ENCODE measurements around the gene STAP2. TPM values are rescaled to one million over a fixed set of nuclear protein-coding genes. Genes with fewer than 3 reads are reported as not detected.

Gene STAP2
- total and polyA plus RNA-seq, 9 of the 15 experiments (the other 6 are each of a cell fraction or from before 2014, with no cell fraction given) = 1.2 to 9.8 (median 4.5) TPM

- 83% methylated on average over 13 of the region's 13 CpGs for WGBS (ENCODE audit: insufficient coverage, low coverage, missing lambda C conversion rate)
- peaks cover 69% of the 10 kb centered on the region; the same call in 2 of the 3 replicates for H3K36me3 ChIP-seq (ENCODE audit: control insufficient read depth, insufficient read depth, low read length)
- H3K9me3 ChIP-seq (replicated peaks; ENCODE audit: control insufficient read depth, insufficient read depth, low read depth, low read length) = no peaks in the 10 kb centered on the region
- ChIA-PET POLR2A (interaction anchor here (0.6 to 4.8 kb wide), 5 partner anchors 10 to 37 kb away, joined by 3 to 29 read pairs (median 6); no protein-coding TSS in a partner anchor), CTCF (ENCODE audit: low intra/inter-chr PET ratio) (no interaction called here)
- H4K20me1 ChIP-seq (replicated peaks; ENCODE audit: control insufficient read depth, insufficient read depth, low read length) = 0 out of 2 replicates have a peak, but pooled peaks cover 4% of the 10 kb centered on the region
- H3K4me1 ChIP-seq (replicated peaks in 1 of 2; ENCODE audit: control insufficient read depth in 2 of 2, insufficient read depth in 2 of 2, low read length in 2 of 2) = peaks cover 0 to 73% of the 10 kb centered on the region in 2 experiments; a peak in 2 of 5 replicates
- peak overlapping the region in 1 of 2 experiments; percentile 73; a peak in 2 of 4 replicates for H3K9ac ChIP-seq (ENCODE audit: insufficient read depth in 1 of 2, low read depth in 2 of 2, low read length in 2 of 2)
- no peak overlapping the region for H3K27ac ChIP-seq (ENCODE audit: extremely low read depth, low read depth, low read length)
- H3K4me3 ChIP-seq = no peak overlapping the region
- in situ Hi-C loops (cut with MboI) = no loop called here
- intact Hi-C loops (cut with micrococcal nuclease) = no loop called here
- H3K4me2 ChIP-seq (ENCODE audit: insufficient read depth, low read length) = no peak overlapping the region
- no peaks in the 10 kb centered on the region for H3K79me2 ChIP-seq (ENCODE audit: control insufficient read depth, insufficient read depth, low read length)
- ATAC-seq (peak; percentile 57), FAIRE-seq (no peak), DNase-seq (ENCODE audit: extremely low read depth in 1 of 4, low spot score in 3 of 4) (no peak)
- no peaks in the 10 kb centered on the region for H3K9me1 ChIP-seq (ENCODE audit: control insufficient read depth, insufficient read depth, low read length)
- H3K27me3 ChIP-seq (ENCODE audit: control insufficient read depth in 2 of 2, insufficient read depth in 2 of 2, low read length in 2 of 2) = no peaks in the 10 kb centered on the region
- H2AFZ ChIP-seq (ENCODE audit: low read depth, low read length) = no peak overlapping the region
- BruUV-seq (replicated peaks) = no TSS peak
- TF ChIP-seq RBFOX2 (IDR thresholded peaks at IDR 0.05; ENCODE audit: low read depth, low read length) (peak; percentile 46), RNF219 (CRISPR knock-in tag; IDR thresholded peaks at IDR 0.05) (no peak), RBM15 (IDR thresholded peaks at IDR 0.05; ENCODE audit: insufficient read depth, low read length) (no peak), POLR2AphosphoS5 (IDR thresholded peaks at IDR 0.05; ENCODE audit: control insufficient read depth, insufficient read depth, low read depth, low read length) (peak; percentile 29; the same call in 1 of the 2 replicates), FIP1L1 (IDR thresholded peaks at IDR 0.05; ENCODE audit: low read depth, low read length, poor library complexity, severe bottlenecking) (no peak), POLR2B (IDR thresholded peaks at IDR 0.05; ENCODE audit: low read depth, partially characterized antibody) (no peak), ZNF655 (CRISPR knock-in tag; IDR thresholded peaks at IDR 0.05) (no peak), POLR2G (IDR thresholded peaks at IDR 0.05; ENCODE audit: low read depth, low read length) (peak; percentile 78), RAD51 (IDR thresholded peaks at IDR 0.05; ENCODE audit: borderline replicate concordance, low read depth) (no peak), POLR2A (conservative IDR thresholded peaks at IDR 0.05) (peak; percentile 20; the same call in 1 of the 2 replicates), NR0B1 (IDR thresholded peaks at IDR 0.05; ENCODE audit: partially characterized antibody) (no peak), ZNF280B (CRISPR knock-in tag; IDR thresholded peaks at IDR 0.05) (no peak), RBM39 (optimal IDR thresholded peaks at IDR 0.05; ENCODE audit: low read depth, low read length) (no peak), NFXL1 (CRISPR knock-in tag; IDR thresholded peaks at IDR 0.05) (no peak), RBM22 (IDR thresholded peaks at IDR 0.05; ENCODE audit: low read depth, low read length, poor library complexity, severe bottlenecking) (peak; percentile 21)
Observed at GRCh38 chr19:4359627-4360000, 21.0 kb upstream of the STAP2 start.
